ENCODE data around the gene PDE6D. TPM values are rescaled to one million over a fixed set of nuclear protein-coding genes. Genes with fewer than 3 reads are reported as not detected.
"Not testable (repeated sequence)": the region's sequence is repeated elsewhere in the genome, so short reads cannot be mapped to it uniquely, and the experiment has no call there.

PDE6D gene
- polyA plus RNA-seq, 12 donors: 15.6 to 31.9 (median 19.5) TPM; not detected in 1

- DNase-seq: no peak
These were observed 58.3 kb downstream of the PDE6D start for GRCh38 chr2:231722721-231723307.

GRCh38 chr2:231720987-231721966 is 59.8 kb downstream of the PDE6D start:
- no peak for DNase-seq

- DNase-seq: no peak
These were observed 60.6 kb downstream of the PDE6D start for GRCh38 chr2:231720292-231720986.

GRCh38 chr2:231718799-231719198 is 62.3 kb downstream of the PDE6D start:
- no peak for DNase-seq

GRCh38 chr2:231717281-231718171 is 63.6 kb downstream of the PDE6D start:
- no peak for DNase-seq

- no peak for DNase-seq
These were observed 64.3 kb downstream of the PDE6D start for GRCh38 chr2:231716666-231717280.

GRCh38 chr2:231715988-231716616 is 65.0 kb downstream of the PDE6D start:
- DNase-seq: no peak

GRCh38 chr2:231715499-231715837 is 65.6 kb downstream of the PDE6D start:
- no peak for DNase-seq

GRCh38 chr2:231714639-231715498 is 66.2 kb downstream of the PDE6D start:
- DNase-seq: peak; percentile 72

- peak; percentile 74 for DNase-seq
These were observed 67.1 kb downstream of the PDE6D start for GRCh38 chr2:231713730-231714638.

- DNase-seq: not testable (repeated sequence)
These were observed 67.7 kb downstream of the PDE6D start for GRCh38 chr2:231713406-231713729.

GRCh38 chr2:231712451-231713021 is 68.5 kb downstream of the PDE6D start:
- DNase-seq: not testable (repeated sequence)

GRCh38 chr2:231711677-231712450 is 69.2 kb downstream of the PDE6D start:
- no peak for DNase-seq

- no peak for DNase-seq
These were observed 70.0 kb downstream of the PDE6D start for GRCh38 chr2:231710799-231711676.

GRCh38 chr2:231709981-231710798 is 70.9 kb downstream of the PDE6D start:
- DNase-seq: peak; percentile 83

- no peak for DNase-seq
These were observed 71.5 kb downstream of the PDE6D start for GRCh38 chr2:231709636-231709980.
